CD4-positive, alpha-beta memory T cell (primary cell): ENCODE measurements around the gene MRTFA. TPM values are rescaled to one million over a fixed set of nuclear protein-coding genes. Genes with fewer than 3 reads are reported as not detected.
A peak's percentile ranks its signal among the peaks of the same experiment; 100 is the strongest.

ENCODE experiments used
- CTCF ChIA-PET: fragments of 350-600 bp; sonication (Branson Sonifier 250); formaldehyde crosslinking; loops from one replicate; lab custom pipeline; 2021; ENCODE audit warnings: inconsistent platforms; ENCODE audit not compliant: partially characterized antibody; lab: Charles Lee
- POLR2A ChIA-PET: fragments of 350-600 bp; sonication (Branson Sonifier 250); formaldehyde crosslinking; loops from one replicate; lab custom pipeline; 2021; ENCODE audit not compliant: partially characterized antibody; lab: Charles Lee
- DNase-seq, 5 donors: peaks; one replicate each; pipeline versions ENCODE4 v3.0.0 to v3.0.0-alpha.2; 2020 to 2022; ENCODE audit warnings: mixed read lengths in 1 of 5
- H3K27ac ChIP-seq: one replicate; pipeline ENCODE4 v1.7.0; 2013; ENCODE audit warnings: low read depth, low read length
- H3K27me3 ChIP-seq: 2 replicates; pipeline ENCODE4 v1.7.0; 2013; ENCODE audit warnings: mild to moderate bottlenecking, low read length, moderate library complexity; ENCODE audit not compliant: insufficient read depth
- H3K36me3 ChIP-seq: 2 replicates; pipeline ENCODE4 v1.7.0; 2013; ENCODE audit warnings: mild to moderate bottlenecking, low read length, moderate library complexity; ENCODE audit not compliant: insufficient read depth
- H3K4me1 ChIP-seq: 2 replicates; pipeline ENCODE4 v1.7.0; 2013; ENCODE audit warnings: mild to moderate bottlenecking, low read length, moderate library complexity; ENCODE audit not compliant: insufficient read depth
- H3K4me3 ChIP-seq, 2 donors: one replicate each; pipeline ENCODE4 v1.7.0; 2013; ENCODE audit warnings: low read length in 2 of 2, mild to moderate bottlenecking in 1 of 2
- H3K9me3 ChIP-seq, 2 donors: one replicate each; pipeline ENCODE4 v1.7.0; 2013; ENCODE audit warnings: low read length in 2 of 2, control low read depth in 1 of 2; ENCODE audit not compliant: control insufficient read depth in 1 of 2
- H3K27ac Mint-ChIP-seq, 7 donors: one replicate each; pipeline ENCODE4 v1.8.0; 2020 to 2021; ENCODE audit warnings: mixed read lengths in 7 of 7, mild to moderate bottlenecking in 6 of 7, inconsistent platforms in 3 of 7, moderate library complexity in 3 of 7
- H3K27me3 Mint-ChIP-seq, 2 donors: one replicate each; pipeline ENCODE4 v1.8.0; 2020 to 2021; ENCODE audit warnings: mixed read lengths in 2 of 2
- H3K36me3 Mint-ChIP-seq, 2 donors: one replicate each; pipeline ENCODE4 v1.8.0; 2020 to 2021; ENCODE audit warnings: mixed read lengths in 2 of 2, inconsistent platforms in 1 of 2, mild to moderate bottlenecking in 1 of 2
- H3K4me1 Mint-ChIP-seq, 4 donors: one replicate each; pipeline ENCODE4 v1.8.0; 2020 to 2021; ENCODE audit warnings: mixed read lengths in 4 of 4, mild to moderate bottlenecking in 1 of 4
- H3K4me3 Mint-ChIP-seq, 8 donors: one replicate each; pipeline ENCODE4 v1.8.0; 2020 to 2021; ENCODE audit warnings: mixed read lengths in 8 of 8, mild to moderate bottlenecking in 7 of 8, moderate library complexity in 6 of 8, inconsistent platforms in 3 of 8
- H3K9me3 Mint-ChIP-seq, 8 donors: one replicate each; pipeline ENCODE4 v1.8.0; 2020 to 2021; ENCODE audit warnings: mixed read lengths in 8 of 8, mild to moderate bottlenecking in 5 of 8, inconsistent platforms in 3 of 8, moderate library complexity in 1 of 8
- intact Hi-C: fragments of 100-400 bp; cut with micrococcal nuclease; formaldehyde crosslinking; loops from one replicate; pipeline ENCODE4 v1.15.1; 2023
- polyA plus RNA-seq, 2 donors: library from polyadenylated mRNA; unstranded; fragments of 300-500 nt; fragmentation: Illumina TruSeq; gene quantifications; one replicate each; pipeline ENCODE4 v1.2.3, GENCODE V29; 2021
- total RNA-seq, 2 experiments: library from RNA; stranded (reverse); gene quantifications; one replicate each; pipeline ENCODE4 v1.2.3, GENCODE V29; 2021

MRTFA gene
- total and polyA plus RNA-seq, 4 experiments from 2014 or later: 5.3 to 91.6 (median 50.9) TPM

- no peak overlapping the region for H3K27ac ChIP-seq
- intact Hi-C loops: no loop called here
- H3K9me3 ChIP-seq: no peaks in the 10 kb centered on the region
- H3K4me1 ChIP-seq: no peaks in the 10 kb centered on the region
- H3K36me3 Mint-ChIP-seq: peaks cover 41 to 72% of the 10 kb centered on the region in 2 donors
- POLR2A ChIA-PET: interaction anchor here (0.7 to 1.2 kb wide), 2 partner anchors 51 to 73 kb away, joined by 3 read pairs; partner anchors contain the start of gene SGSM3
- DNase-seq: no peak
- no peaks in the 10 kb centered on the region for H3K27me3 Mint-ChIP-seq
- CTCF ChIA-PET: interaction anchor here (1.1 kb wide), 1 partner anchor 16 kb away, joined by 3 read pairs; no protein-coding TSS in a partner anchor
- H3K4me1 Mint-ChIP-seq: peaks cover 10 to 19% (median 14%) of the 10 kb centered on the region in 4 donors
- H3K9me3 Mint-ChIP-seq: no peaks in the 10 kb centered on the region
- no peaks in the 10 kb centered on the region for H3K27me3 ChIP-seq
- no peak overlapping the region for H3K4me3 ChIP-seq
- H3K4me3 Mint-ChIP-seq: no peak overlapping the region
- peaks cover 86% of the 10 kb centered on the region for H3K36me3 ChIP-seq
- peak overlapping the region in 1 of 7 donors; percentile 8 for H3K27ac Mint-ChIP-seq
Measured at GRCh38 chr22:40421082-40421350, 215.5 kb downstream of the MRTFA start.

DNA sequence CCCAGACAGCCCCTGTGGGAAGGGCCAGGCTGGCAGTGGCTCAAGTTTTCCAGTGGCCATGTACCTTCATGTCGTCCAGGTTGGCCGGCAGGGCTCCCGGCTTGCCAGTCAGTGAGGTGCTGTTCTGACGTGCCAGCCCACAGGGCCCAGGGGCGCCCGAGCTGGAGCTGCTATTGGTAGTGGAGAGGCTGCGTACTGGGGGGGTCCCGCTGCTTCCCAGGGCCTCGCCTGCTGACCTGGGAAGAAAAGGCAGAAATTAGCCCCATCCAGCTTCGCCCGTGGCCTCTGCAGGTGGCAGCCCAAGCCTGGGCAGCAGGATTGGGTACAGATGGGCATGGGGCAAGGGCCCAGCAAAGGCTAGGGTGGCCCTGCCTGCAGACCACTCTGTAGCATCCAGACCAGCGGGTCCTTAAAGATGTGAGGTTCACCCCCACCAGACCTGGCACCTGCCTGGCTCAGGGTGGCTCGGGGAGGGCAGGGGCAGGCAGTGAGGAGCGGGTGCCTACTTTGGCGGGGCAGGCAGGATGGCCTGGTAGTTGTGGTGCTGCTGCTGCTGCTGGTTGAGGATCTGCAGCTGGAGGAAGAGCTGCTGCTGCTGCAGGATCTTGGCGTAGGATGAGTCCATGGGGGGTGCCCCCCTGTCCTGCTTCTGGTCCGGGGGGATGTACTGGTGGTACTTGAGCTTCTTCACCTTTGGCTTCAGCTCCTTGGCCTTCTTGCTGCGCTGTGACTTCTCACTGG lies 216.0 kb downstream of the MRTFA start:
- peaks cover 2% of the 10 kb centered on the region for H3K4me1 ChIP-seq
- no peak overlapping the region for H3K4me3 ChIP-seq
- peaks cover 81% of the 10 kb centered on the region for H3K36me3 ChIP-seq
- POLR2A ChIA-PET: interaction anchor here (0.7 to 1.3 kb wide), 3 partner anchors 8 to 73 kb away, joined by 3 read pairs; partner anchors contain the start of gene SGSM3
- H3K27me3 ChIP-seq: no peaks in the 10 kb centered on the region
- peak overlapping the region in 1 of 7 donors; percentile 83 for H3K27ac Mint-ChIP-seq
- DNase-seq: no peak
- H3K27ac ChIP-seq: no peak overlapping the region
- H3K27me3 Mint-ChIP-seq: no peaks in the 10 kb centered on the region
- no peaks in the 10 kb centered on the region for H3K9me3 ChIP-seq
- H3K9me3 Mint-ChIP-seq: no peaks in the 10 kb centered on the region
- intact Hi-C loops: no loop called here
- H3K4me3 Mint-ChIP-seq: no peak overlapping the region
- peaks cover 38 to 72% of the 10 kb centered on the region in 2 donors for H3K36me3 Mint-ChIP-seq
- peaks cover 15 to 24% (median 19%) of the 10 kb centered on the region in 4 donors for H3K4me1 Mint-ChIP-seq
- CTCF ChIA-PET: interaction anchor here (1.0 to 1.1 kb wide), 2 partner anchors 16 to 107 kb away, joined by 3 read pairs; no protein-coding TSS in a partner anchor

GRCh38 chr22:40419718-40420117 lies 216.8 kb downstream of the MRTFA start:
- Histone ChIP-seq H3K27ac (no peak overlapping the region), H3K27me3 (no peaks in the 10 kb centered on the region), H3K4me3 (no peak overlapping the region), H3K9me3 (no peaks in the 10 kb centered on the region), H3K4me1 (peaks cover 8% of the 10 kb centered on the region), H3K36me3 (peaks cover 73% of the 10 kb centered on the region)
- H3K4me1 Mint-ChIP-seq: peaks cover 23 to 32% (median 26%) of the 10 kb centered on the region in 4 donors
- peaks cover 45 to 74% of the 10 kb centered on the region in 2 donors for H3K36me3 Mint-ChIP-seq
- intact Hi-C loops: no loop called here
- CTCF ChIA-PET: interaction anchor here (0.7 to 1.0 kb wide), 2 partner anchors 17 to 108 kb away, joined by 3 to 4 read pairs; no protein-coding TSS in a partner anchor
- POLR2A ChIA-PET: interaction anchor here (1.3 kb wide), 2 partner anchors 8 to 9 kb away, joined by 3 read pairs; no protein-coding TSS in a partner anchor
- DNase-seq: no peak
- peak overlapping the region in 2 of 7 donors; percentile 75 to 83 for H3K27ac Mint-ChIP-seq
- no peak overlapping the region for H3K4me3 Mint-ChIP-seq
- no peaks in the 10 kb centered on the region for H3K9me3 Mint-ChIP-seq
- no peaks in the 10 kb centered on the region for H3K27me3 Mint-ChIP-seq

DNA sequence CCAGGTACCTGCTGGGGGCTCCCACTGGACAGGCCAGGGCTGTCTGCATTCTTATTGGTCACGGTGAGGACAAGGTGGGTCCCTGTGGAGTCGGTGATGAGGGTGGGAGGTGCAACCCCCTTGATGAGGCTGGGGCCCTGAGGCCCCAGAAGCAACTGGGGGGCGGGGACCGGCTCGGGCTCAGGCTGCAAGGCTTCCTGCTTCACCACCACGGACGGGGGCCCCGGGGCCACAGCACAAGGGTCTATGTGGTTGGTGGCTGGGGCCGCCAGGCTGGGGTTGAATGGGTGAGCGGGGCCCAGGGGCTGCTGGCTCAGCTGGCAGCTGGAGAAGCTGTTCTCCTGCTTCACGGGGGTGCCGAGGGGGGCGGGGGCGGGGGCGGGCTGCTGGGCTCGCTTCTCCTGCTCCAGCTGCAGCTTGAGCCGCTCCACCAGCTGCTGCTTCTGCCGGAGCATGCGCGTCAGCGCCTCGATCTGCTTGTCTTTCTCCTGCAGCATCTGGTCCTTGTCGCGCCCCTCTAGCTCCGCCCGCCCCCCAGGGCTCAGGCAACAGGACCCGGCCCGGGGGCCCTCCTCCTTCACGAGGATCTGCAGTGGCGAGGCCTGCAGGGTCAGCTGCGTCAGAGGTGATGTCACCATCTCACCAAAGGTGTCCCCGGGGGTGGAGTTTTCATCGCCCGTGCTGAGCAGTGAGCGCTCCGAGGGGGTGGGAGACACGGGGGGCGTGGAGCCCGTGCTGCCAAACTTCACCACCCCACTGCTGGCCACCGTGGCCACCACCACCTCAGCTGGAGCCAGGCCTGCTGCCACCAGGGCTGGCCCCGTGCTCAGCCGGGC lies 217.9 kb downstream of the MRTFA start:
- no peak for DNase-seq
- Mint-ChIP-seq H3K4me3 (no peak overlapping the region), H3K27ac (no peak overlapping the region), H3K9me3 (no peaks in the 10 kb centered on the region), H3K36me3 (peaks cover 41 to 80% of the 10 kb centered on the region in 2 donors), H3K27me3 (no peaks in the 10 kb centered on the region), H3K4me1 (peaks cover 23 to 33% (median 29%) of the 10 kb centered on the region in 4 donors)
- H3K4me1 ChIP-seq: peaks cover 8% of the 10 kb centered on the region
- H3K27me3 ChIP-seq: no peaks in the 10 kb centered on the region
- peaks cover 61% of the 10 kb centered on the region for H3K36me3 ChIP-seq
- ChIA-PET POLR2A (interaction anchor here (1.3 kb wide), 1 partner anchor 8 kb away, joined by 3 read pairs; no protein-coding TSS in a partner anchor), CTCF (interaction anchor here (1.0 kb wide), 1 partner anchor 9 kb away, joined by 3 read pairs; no protein-coding TSS in a partner anchor)
- intact Hi-C loops: no loop called here
- H3K9me3 ChIP-seq: no peaks in the 10 kb centered on the region
- H3K27ac ChIP-seq: no peak overlapping the region
- H3K4me3 ChIP-seq: no peak overlapping the region

GRCh38 chr22:40417881-40418280 lies 218.6 kb downstream of the MRTFA start:
- CTCF ChIA-PET: interaction anchor here (1.0 kb wide), 1 partner anchor 10 kb away, joined by 3 read pairs; no protein-coding TSS in a partner anchor
- peaks cover 19 to 33% (median 28%) of the 10 kb centered on the region in 4 donors for H3K4me1 Mint-ChIP-seq

GRCh38 chr22:40417041-40417440 lies 219.5 kb downstream of the MRTFA start:
- H3K36me3 Mint-ChIP-seq: peaks cover 33 to 74% of the 10 kb centered on the region in 2 donors
- peaks cover 8% of the 10 kb centered on the region for H3K4me1 ChIP-seq
- H3K4me3 ChIP-seq: no peak overlapping the region
- H3K9me3 Mint-ChIP-seq: no peaks in the 10 kb centered on the region
- no peaks in the 10 kb centered on the region for H3K27me3 Mint-ChIP-seq
- intact Hi-C loops: no loop called here
- H3K27me3 ChIP-seq: no peaks in the 10 kb centered on the region
- H3K4me3 Mint-ChIP-seq: no peak overlapping the region
- no peak overlapping the region for H3K27ac ChIP-seq
- H3K9me3 ChIP-seq: no peaks in the 10 kb centered on the region
- peak overlapping the region in 4 of 7 donors; percentile 69 to 89 (median 85) for H3K27ac Mint-ChIP-seq
- DNase-seq: no peak
- peaks cover 46% of the 10 kb centered on the region for H3K36me3 ChIP-seq
- ChIA-PET CTCF (no interaction called here), POLR2A (no interaction called here)
- peaks cover 21 to 37% (median 29%) of the 10 kb centered on the region in 4 donors for H3K4me1 Mint-ChIP-seq

More at GRCh38 chr22:40417881-40418280, 218.6 kb downstream of the MRTFA start:
- H3K9me3 ChIP-seq: no peaks in the 10 kb centered on the region
- POLR2A ChIA-PET: no interaction called here
- H3K36me3 Mint-ChIP-seq: peaks cover 35 to 75% of the 10 kb centered on the region in 2 donors
- H3K27me3 ChIP-seq: no peaks in the 10 kb centered on the region
- no peaks in the 10 kb centered on the region for H3K9me3 Mint-ChIP-seq
- no peak overlapping the region for H3K4me3 ChIP-seq
- H3K4me3 Mint-ChIP-seq: no peak overlapping the region
- no peak overlapping the region for H3K27ac ChIP-seq
- H3K36me3 ChIP-seq: peaks cover 54% of the 10 kb centered on the region
- H3K27ac Mint-ChIP-seq: peak overlapping the region in 3 of 7 donors; percentile 25 to 65 (median 47)
- no peak for DNase-seq
- peaks cover 8% of the 10 kb centered on the region for H3K4me1 ChIP-seq
- H3K27me3 Mint-ChIP-seq: no peaks in the 10 kb centered on the region
- intact Hi-C loops: no loop called here
